GM18951 (cell line): ENCODE results near the gene PLPPR5.
"Not testable (repeated sequence)": the region's sequence is repeated elsewhere in the genome, so short reads cannot be mapped to it uniquely, and the experiment has no call there.

ENCODE experiments used
- POLR2A ChIP-seq: IDR thresholded peaks from 4 replicates; pipeline ENCODE4 v1.6.1; 2011; ENCODE audit warnings: mild to moderate bottlenecking; ENCODE audit not compliant: insufficient read length, insufficient read depth; ENCODE audit errors: extremely low read depth
- in situ Hi-C: fragments of 300-500 bp; cut with MboI; formaldehyde crosslinking; loops from one replicate; pipeline ENCODE4 v1.12.0; 2022; ENCODE audit warnings: low sequenced_read_pairs, mixed read lengths, inconsistent platforms; ENCODE audit not compliant: unreplicated experiment

PLPPR5 gene

GRCh38 chr1:98887507-98887906 lies 117.2 kb downstream of the PLPPR5 start:
- in situ Hi-C loops, result no loop called here
- no peak for TF ChIP-seq POLR2A

DNA sequence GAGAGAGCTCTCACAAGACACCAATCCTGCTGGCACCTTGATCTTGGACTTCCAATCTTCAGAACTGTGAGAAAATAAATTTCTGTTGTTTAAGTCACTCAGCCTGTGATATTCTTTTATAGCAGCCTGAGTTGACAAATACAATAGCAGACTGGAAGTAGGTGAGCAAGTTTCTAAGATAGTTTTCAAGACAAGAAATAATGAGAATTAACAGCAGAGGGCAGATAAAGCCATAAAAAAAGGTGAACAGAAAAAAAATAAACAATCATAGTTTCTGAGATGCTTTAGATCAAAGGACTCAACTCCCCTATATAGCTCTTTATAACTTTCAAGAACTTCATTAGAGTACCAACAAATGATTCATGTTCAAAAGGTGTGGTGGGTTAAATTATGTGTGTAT lies 119.8 kb downstream of the PLPPR5 start:
- in situ Hi-C loops, result no loop called here
- no peak for TF ChIP-seq POLR2A

- in situ Hi-C loops, result no loop called here
Observed at GRCh38 chr1:98881901-98882300, 122.8 kb downstream of the PLPPR5 start.

GRCh38 chr1:98881234-98881633 lies 123.4 kb downstream of the PLPPR5 start:
- in situ Hi-C loops, result not testable (repeated sequence)

More at GRCh38 chr1:98881901-98882300, 122.8 kb downstream of the PLPPR5 start:
- no peak for TF ChIP-seq POLR2A

- TF ChIP-seq POLR2A, result no peak
- in situ Hi-C loops, result no loop called here
Observed at GRCh38 chr1:98874828-98875227, 129.8 kb downstream of the PLPPR5 start.

GRCh38 chr1:98870959-98871903 lies 133.4 kb downstream of the PLPPR5 start:
- in situ Hi-C loops, result no loop called here

DNA sequence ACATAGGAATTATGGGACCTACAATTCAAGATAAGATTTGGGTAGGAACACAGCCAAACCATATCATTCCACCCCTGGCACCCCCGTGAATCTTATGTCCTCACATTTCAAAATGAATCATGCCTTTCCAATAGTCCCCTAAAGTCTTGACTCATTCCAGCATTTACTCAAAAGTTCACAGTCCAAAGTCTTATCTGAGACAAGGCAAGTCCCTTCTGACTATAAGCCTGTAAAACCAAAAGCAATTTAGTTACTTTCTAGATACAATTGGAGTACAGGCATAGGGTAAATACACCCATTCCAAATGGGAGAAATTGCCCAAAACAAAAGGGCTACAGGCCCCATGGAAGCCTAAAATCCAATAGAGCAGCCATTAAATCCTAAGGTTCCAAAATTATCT lies 138.9 kb downstream of the PLPPR5 start:
- no peak for TF ChIP-seq POLR2A
- in situ Hi-C loops, result no loop called here

More at GRCh38 chr1:98870959-98871903, 133.4 kb downstream of the PLPPR5 start:
- TF ChIP-seq POLR2A, result no peak

GRCh38 chr1:98860329-98860728 lies 144.3 kb downstream of the PLPPR5 start:
- TF ChIP-seq POLR2A, result no peak
- in situ Hi-C loops, result no loop called here

- in situ Hi-C loops, result no loop called here
Observed at GRCh38 chr1:98854137-98854536, 150.5 kb downstream of the PLPPR5 start.

DNA sequence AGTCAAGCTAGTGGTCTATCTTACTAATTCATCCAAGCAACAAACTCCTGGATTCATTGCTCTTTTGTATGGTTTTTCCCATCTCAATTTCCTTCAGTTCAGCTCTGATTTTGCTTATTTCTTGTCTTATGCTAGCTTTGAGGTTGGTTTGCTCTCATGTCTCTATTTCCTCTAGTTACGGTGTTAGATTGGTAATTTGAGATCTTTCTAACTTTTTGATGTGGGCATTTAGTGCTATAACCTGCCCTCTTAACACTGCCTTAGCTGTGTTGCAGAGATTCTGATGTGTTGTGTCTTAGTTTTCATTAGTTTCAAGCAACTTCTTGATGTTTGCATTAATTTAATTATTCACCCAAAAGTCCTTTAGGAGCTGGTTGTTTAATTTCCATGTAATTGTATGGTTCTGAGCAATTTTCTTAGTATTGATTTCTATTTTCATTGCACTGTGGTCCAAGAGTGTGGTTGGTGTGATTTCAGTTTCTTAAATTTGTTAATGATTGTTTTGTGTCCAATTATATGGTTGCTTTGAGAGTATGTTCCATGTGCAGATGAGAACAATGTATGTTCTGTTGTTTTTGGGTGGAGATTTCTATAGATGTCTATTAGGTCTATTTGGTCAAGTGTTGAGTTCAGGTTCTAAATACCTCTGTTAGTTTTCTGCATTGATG lies 154.6 kb downstream of the PLPPR5 start:
- in situ Hi-C loops, result no loop called here
- no peak for TF ChIP-seq POLR2A

More at GRCh38 chr1:98854137-98854536, 150.5 kb downstream of the PLPPR5 start:
- no peak for TF ChIP-seq POLR2A

GRCh38 chr1:98842241-98842640 lies 162.4 kb downstream of the PLPPR5 start:
- no peak for TF ChIP-seq POLR2A
- in situ Hi-C loops, result no loop called here
